ENCODE results near the gene DENR.

DENR gene

GRCh38 chr12:122820138-122820537 lies 67.5 kb downstream of the DENR start:
- DNase-seq (ENCODE audit: low spot score), result no peak
